Trophoblast cell (in vitro differentiated cells and primary cell): ENCODE data around the gene IL1RAPL1.

Source experiments
- DNase-seq, 2 donors: peaks; one replicate each; pipeline ENCODE4 v3.0.0-alpha.2; 2016
- H2AFZ ChIP-seq: 2 replicates; pipeline ENCODE4 v1.6.1; 2013; ENCODE audit warnings: low read length, moderate library complexity, mild to moderate bottlenecking; ENCODE audit not compliant: insufficient read depth, poor library complexity
- H2AK5ac ChIP-seq: 2 replicates; pipeline ENCODE4 v1.6.1; 2013; ENCODE audit warnings: mild to moderate bottlenecking, low read length
- H2BK120ac ChIP-seq: 2 replicates; pipeline ENCODE4 v1.6.1; 2013; ENCODE audit warnings: low read length, mild to moderate bottlenecking, moderate library complexity; ENCODE audit not compliant: insufficient read depth, poor library complexity
- H2BK12ac ChIP-seq: 2 replicates; pipeline ENCODE4 v1.6.1; 2013; ENCODE audit warnings: mild to moderate bottlenecking, low read length, moderate library complexity
- H2BK5ac ChIP-seq: 2 replicates; pipeline ENCODE4 v1.6.1; 2013; ENCODE audit warnings: low read length, low read depth, moderate library complexity, mild to moderate bottlenecking; ENCODE audit not compliant: poor library complexity
- H3K14ac ChIP-seq: 2 replicates; pipeline ENCODE4 v1.6.1; 2013; ENCODE audit warnings: mild to moderate bottlenecking, low read length
- H3K18ac ChIP-seq: 2 replicates; pipeline ENCODE4 v1.6.1; 2013; ENCODE audit warnings: mild to moderate bottlenecking, low read length
- H3K23ac ChIP-seq: 2 replicates; pipeline ENCODE4 v1.6.1; 2013; ENCODE audit warnings: low read length
- H3K27ac ChIP-seq: 2 replicates; pipeline ENCODE4 v1.5.1; 2013; ENCODE audit warnings: low read depth, mild to moderate bottlenecking, inconsistent platforms, low read length, moderate library complexity
- H3K27me3 ChIP-seq: 2 replicates; pipeline ENCODE4 v1.6.1; 2013; ENCODE audit warnings: inconsistent platforms, mild to moderate bottlenecking, low read length, moderate library complexity; ENCODE audit not compliant: insufficient read depth
- H3K36me3 ChIP-seq, 2 experiments: 1 replicate in 1 of 2; 2 replicates in 1 of 2; pipeline ENCODE4 v1.6.1; 2013; ENCODE audit warnings: low read length in 2 of 2, mild to moderate bottlenecking in 2 of 2, moderate library complexity in 1 of 2; ENCODE audit not compliant: insufficient read depth in 2 of 2, control insufficient read depth in 1 of 2
- H3K4ac ChIP-seq: 2 replicates; pipeline ENCODE4 v1.6.1; 2013; ENCODE audit warnings: low read depth, mild to moderate bottlenecking, low read length, moderate library complexity
- H3K4me1 ChIP-seq, 2 experiments: 1 replicate in 1 of 2; 2 replicates in 1 of 2; pipeline ENCODE4 v1.6.1; 2013; ENCODE audit warnings: low read length in 2 of 2, mild to moderate bottlenecking in 2 of 2, moderate library complexity in 1 of 2; ENCODE audit not compliant: insufficient read depth in 2 of 2, control insufficient read depth in 1 of 2
- H3K4me2 ChIP-seq: 2 replicates; pipeline ENCODE4 v1.6.1; 2013; ENCODE audit warnings: inconsistent platforms, mild to moderate bottlenecking, low read length, moderate library complexity
- H3K4me3 ChIP-seq: 2 replicates; pipeline ENCODE4 v1.5.1; 2013; ENCODE audit warnings: mild to moderate bottlenecking, low read depth, low read length, inconsistent platforms
- H3K79me1 ChIP-seq: one replicate; pipeline ENCODE4 v1.6.1; 2013; ENCODE audit warnings: low read length
- H3K79me2 ChIP-seq: 2 replicates; pipeline ENCODE4 v1.6.1; 2013; ENCODE audit warnings: low read length, mild to moderate bottlenecking; ENCODE audit not compliant: control insufficient read depth, insufficient read depth, poor library complexity
- H3K9ac ChIP-seq: 2 replicates; pipeline ENCODE4 v1.6.1; 2013; ENCODE audit warnings: mild to moderate bottlenecking, low read length
- H3K9me3 ChIP-seq: 2 replicates; pipeline ENCODE4 v1.6.1; 2013; ENCODE audit warnings: low read depth, mild to moderate bottlenecking, control low read depth, inconsistent platforms, low read length; ENCODE audit not compliant: insufficient read depth
- H4K12ac ChIP-seq: 2 replicates; pipeline ENCODE4 v1.6.1; 2013; ENCODE audit warnings: low read depth, mild to moderate bottlenecking, low read length, moderate library complexity
- H4K8ac ChIP-seq: 2 replicates; pipeline ENCODE4 v1.6.1; 2013; ENCODE audit warnings: low read depth, mild to moderate bottlenecking, low read length, moderate library complexity
- H4K91ac ChIP-seq: one replicate; pipeline ENCODE4 v1.6.1; 2013; ENCODE audit warnings: low read depth, mild to moderate bottlenecking, low read length, moderate library complexity
- WGBS: extraction: QIAGEN DNeasy Blood & Tissue Kit; methylation state at CpG from one replicate; pipeline ENCODE4 v1.1.7; 2013; ENCODE audit warnings: missing lambda C conversion rate; ENCODE audit not compliant: insufficient read length, insufficient coverage; ENCODE audit errors: extremely low coverage; 5-methylcytosine and 5-hydroxymethylcytosine counted together

IL1RAPL1 gene

DNA sequence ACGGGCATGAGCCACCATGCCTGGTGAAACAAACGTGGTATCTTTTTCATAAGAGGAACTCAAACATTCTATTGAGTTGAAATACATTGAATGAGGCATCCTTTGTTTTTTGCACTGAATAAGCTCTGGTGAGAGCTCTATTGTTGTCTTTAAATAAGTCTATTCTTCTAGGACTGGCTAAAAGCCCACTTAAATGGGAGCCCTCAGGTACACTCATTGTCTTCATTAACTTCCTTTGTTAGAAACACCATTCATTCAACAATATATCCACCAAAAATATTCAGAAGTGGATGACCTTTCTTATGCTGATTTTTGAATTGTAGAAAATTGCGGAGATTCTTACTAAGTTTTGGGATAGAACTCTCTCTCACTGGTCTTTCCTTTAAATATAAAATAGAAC, 568.0 kb downstream of the IL1RAPL1 start:
- Histone ChIP-seq H3K18ac (no peak overlapping the region), H3K23ac (no peak overlapping the region), H4K12ac (no peak overlapping the region), H3K36me3 (no peaks in the 10 kb centered on the region), H3K79me2 (no peaks in the 10 kb centered on the region), H2BK5ac (no peak overlapping the region), H4K8ac (no peak overlapping the region), H2AFZ (no peak overlapping the region), H3K27ac (no peak overlapping the region), H2AK5ac (no peak overlapping the region), H3K4ac (no peak overlapping the region), H3K27me3 (no peaks in the 10 kb centered on the region), H2BK12ac (no peak overlapping the region), H2BK120ac (no peak overlapping the region), H3K4me3 (no peak overlapping the region), H3K14ac (no peak overlapping the region), H4K91ac (no peak overlapping the region), H3K9ac (no peak overlapping the region), H3K9me3 (no peaks in the 10 kb centered on the region), H3K79me1 (no peaks in the 10 kb centered on the region), H3K4me2 (no peak overlapping the region), H3K4me1 (no peaks in the 10 kb centered on the region)
- DNase-seq, result no peak
- WGBS, result no CpG with 5 or more reads among the region's 3 CpGs

GRCh38 chrX:29172880-29173279, 585.6 kb downstream of the IL1RAPL1 start:
- no peak overlapping the region for H2AK5ac ChIP-seq
- H3K9me3 ChIP-seq, result no peaks in the 10 kb centered on the region
- no peak overlapping the region for H2AFZ ChIP-seq
- H3K4me2 ChIP-seq, result no peak overlapping the region
- no peaks in the 10 kb centered on the region for H3K4me1 ChIP-seq
- H3K36me3 ChIP-seq, result no peaks in the 10 kb centered on the region
- no peak overlapping the region for H3K27ac ChIP-seq
- H3K23ac ChIP-seq, result no peak overlapping the region
- no peak overlapping the region for H3K4ac ChIP-seq
- H2BK120ac ChIP-seq, result no peak overlapping the region
- no peak overlapping the region for H3K9ac ChIP-seq
- H2BK12ac ChIP-seq, result no peak overlapping the region
- H4K8ac ChIP-seq, result no peak overlapping the region
- H4K12ac ChIP-seq, result no peak overlapping the region
- no peak overlapping the region for H4K91ac ChIP-seq
- no CpG with 5 or more reads among the region's 3 CpGs for WGBS
- H3K18ac ChIP-seq, result no peak overlapping the region
- H3K79me2 ChIP-seq, result no peaks in the 10 kb centered on the region
- no peaks in the 10 kb centered on the region for H3K79me1 ChIP-seq
- H2BK5ac ChIP-seq, result no peak overlapping the region
- no peak overlapping the region for H3K4me3 ChIP-seq
- DNase-seq, result no peak
- H3K27me3 ChIP-seq, result no peaks in the 10 kb centered on the region
- H3K14ac ChIP-seq, result no peak overlapping the region

GRCh38 chrX:29187264-29187663, 600.0 kb downstream of the IL1RAPL1 start:
- H4K12ac ChIP-seq, result no peak overlapping the region
- H2AK5ac ChIP-seq, result no peak overlapping the region
- H3K4me3 ChIP-seq, result no peak overlapping the region
- H3K18ac ChIP-seq, result no peak overlapping the region
- H4K8ac ChIP-seq, result no peak overlapping the region
- no peak overlapping the region for H3K23ac ChIP-seq
- H3K4ac ChIP-seq, result no peak overlapping the region
- no peak overlapping the region for H2BK5ac ChIP-seq
- DNase-seq, result no peak
- no peak overlapping the region for H3K27ac ChIP-seq
- no peaks in the 10 kb centered on the region for H3K36me3 ChIP-seq
- no peak overlapping the region for H4K91ac ChIP-seq
- H3K79me1 ChIP-seq, result no peaks in the 10 kb centered on the region
- no peak overlapping the region for H3K14ac ChIP-seq
- H3K9me3 ChIP-seq, result no peaks in the 10 kb centered on the region
- H3K27me3 ChIP-seq, result no peaks in the 10 kb centered on the region
- no peaks in the 10 kb centered on the region for H3K79me2 ChIP-seq
- H2AFZ ChIP-seq, result no peak overlapping the region
- H2BK12ac ChIP-seq, result no peak overlapping the region
- WGBS, result no CpG with 5 or more reads among the region's 2 CpGs
- H3K9ac ChIP-seq, result no peak overlapping the region
- no peaks in the 10 kb centered on the region for H3K4me1 ChIP-seq
- H3K4me2 ChIP-seq, result no peak overlapping the region
- no peak overlapping the region for H2BK120ac ChIP-seq

DNA sequence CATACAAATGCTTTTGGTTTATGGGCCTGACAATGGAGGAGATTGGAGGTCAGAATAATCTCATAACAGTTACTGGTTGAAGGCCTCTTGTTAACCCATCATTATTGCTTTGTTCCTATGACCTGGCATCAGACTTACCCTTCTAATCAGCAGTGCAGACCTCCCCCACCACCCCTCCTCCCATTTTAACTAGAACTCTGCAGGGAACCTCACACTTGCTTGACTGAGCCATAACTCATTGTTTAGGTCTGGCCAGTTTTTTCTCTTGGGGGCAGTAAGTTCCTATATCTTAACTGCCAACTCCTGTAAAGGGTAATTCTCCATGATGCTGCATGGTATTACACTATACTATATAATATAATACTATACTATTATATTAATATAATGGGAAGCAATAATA, 609.3 kb downstream of the IL1RAPL1 start:
- Histone ChIP-seq H3K79me2 (no peaks in the 10 kb centered on the region), H3K23ac (no peak overlapping the region), H2AK5ac (no peak overlapping the region), H3K79me1 (no peaks in the 10 kb centered on the region), H4K91ac (no peak overlapping the region), H2BK12ac (no peak overlapping the region), H4K12ac (no peak overlapping the region), H3K18ac (no peak overlapping the region), H3K4me3 (no peak overlapping the region), H3K9ac (no peak overlapping the region), H4K8ac (no peak overlapping the region), H3K36me3 (no peaks in the 10 kb centered on the region), H2AFZ (no peak overlapping the region), H2BK5ac (no peak overlapping the region), H3K4me1 (no peaks in the 10 kb centered on the region), H3K27me3 (no peaks in the 10 kb centered on the region), H2BK120ac (no peak overlapping the region), H3K4me2 (no peak overlapping the region), H3K4ac (no peak overlapping the region), H3K14ac (no peak overlapping the region), H3K27ac (no peak overlapping the region), H3K9me3 (no peaks in the 10 kb centered on the region)
- DNase-seq, result no peak

GRCh38 chrX:29215251-29215650, 628.0 kb downstream of the IL1RAPL1 start:
- no peaks in the 10 kb centered on the region for H3K9me3 ChIP-seq
- no peak overlapping the region for H3K9ac ChIP-seq
- no peak overlapping the region for H2BK12ac ChIP-seq
- H3K14ac ChIP-seq, result no peak overlapping the region
- H4K12ac ChIP-seq, result no peak overlapping the region
- H3K79me1 ChIP-seq, result no peaks in the 10 kb centered on the region
- no peak overlapping the region for H3K23ac ChIP-seq
- no peaks in the 10 kb centered on the region for H3K36me3 ChIP-seq
- WGBS, result no CpG with 5 or more reads among the region's 4 CpGs
- H3K4ac ChIP-seq, result no peak overlapping the region
- H4K8ac ChIP-seq, result no peak overlapping the region
- no peaks in the 10 kb centered on the region for H3K27me3 ChIP-seq
- no peak overlapping the region for H3K27ac ChIP-seq
- no peak overlapping the region for H3K18ac ChIP-seq
- no peak overlapping the region for H2AK5ac ChIP-seq
- DNase-seq, result no peak
- no peak overlapping the region for H4K91ac ChIP-seq
- H3K4me2 ChIP-seq, result no peak overlapping the region
- no peak overlapping the region for H2AFZ ChIP-seq
- no peak overlapping the region for H2BK120ac ChIP-seq
- no peaks in the 10 kb centered on the region for H3K4me1 ChIP-seq
- H3K79me2 ChIP-seq, result no peaks in the 10 kb centered on the region
- no peak overlapping the region for H2BK5ac ChIP-seq
- no peak overlapping the region for H3K4me3 ChIP-seq
